ENCODE results near the gene NEAT1.

Gene NEAT1

GRCh38 chr11:65425105-65425970 lies 2.7 kb downstream of the NEAT1 start:
- DNase-seq = peak; percentile 85

- peak; percentile 37 for DNase-seq
Measured at GRCh38 chr11:65425971-65426838, 3.6 kb downstream of the NEAT1 start.

- peak; percentile 45 for DNase-seq
Measured at GRCh38 chr11:65426839-65427690, 4.5 kb downstream of the NEAT1 start.

- peak; percentile 57 for DNase-seq
Measured at GRCh38 chr11:65427691-65428577, 5.3 kb downstream of the NEAT1 start.

GRCh38 chr11:65428578-65429067 lies 6.0 kb downstream of the NEAT1 start:
- DNase-seq = no peak

GRCh38 chr11:65429068-65429681 lies 6.6 kb downstream of the NEAT1 start:
- DNase-seq = no peak

- peak; percentile 45 for DNase-seq
Measured at GRCh38 chr11:65429724-65430405, 7.3 kb downstream of the NEAT1 start.

GRCh38 chr11:65430406-65431217 lies 8.0 kb downstream of the NEAT1 start:
- DNase-seq = no peak

- peak; percentile 37 for DNase-seq
Measured at GRCh38 chr11:65431451-65432099, 9.0 kb downstream of the NEAT1 start.

GRCh38 chr11:65432100-65432650 lies 9.6 kb downstream of the NEAT1 start:
- DNase-seq = no peak

GRCh38 chr11:65432686-65433582 lies 10.3 kb downstream of the NEAT1 start:
- no peak for DNase-seq

GRCh38 chr11:65433657-65434056 lies 11.1 kb downstream of the NEAT1 start:
- no peak for DNase-seq

- DNase-seq = no peak
Measured at GRCh38 chr11:65434057-65434666, 11.6 kb downstream of the NEAT1 start.

GRCh38 chr11:65434667-65435410 lies 12.2 kb downstream of the NEAT1 start:
- DNase-seq = no peak

- DNase-seq = no peak
Measured at GRCh38 chr11:65435411-65435931, 12.9 kb downstream of the NEAT1 start.

GRCh38 chr11:65435981-65436411 lies 13.4 kb downstream of the NEAT1 start:
- no peak for DNase-seq
